HG03565 (cell line): Measurements from ENCODE around the gene IQCM.

ENCODE experiments used
- ATAC-seq: cut with Tn5 transposase; IDR thresholded peaks from one replicate; pipeline ENCODE4 v1.9.1; 2021; ENCODE audit warnings: mild to moderate bottlenecking, moderate library complexity; ENCODE audit not compliant: unreplicated experiment

IQCM gene

GRCh38 chr4:149784018-149784417, 31.6 kb downstream of the IQCM start:
- ATAC-seq, result no peak

- no peak for ATAC-seq
Measured at GRCh38 chr4:149781150-149781549, 34.5 kb downstream of the IQCM start.

GRCh38 chr4:149768477-149768876, 47.2 kb downstream of the IQCM start:
- ATAC-seq, result no peak

- no peak for ATAC-seq
Measured at GRCh38 chr4:149766135-149766534, 49.5 kb downstream of the IQCM start.

- ATAC-seq, result no peak
Measured at GRCh38 chr4:149765630-149766029, 50.0 kb downstream of the IQCM start.

- no peak for ATAC-seq
Measured at GRCh38 chr4:149755969-149756368, 59.7 kb downstream of the IQCM start.

GRCh38 chr4:149754526-149754925, 61.1 kb downstream of the IQCM start:
- no peak for ATAC-seq

GRCh38 chr4:149752729-149753128, 62.9 kb downstream of the IQCM start:
- ATAC-seq, result no peak

- no peak for ATAC-seq
Measured at GRCh38 chr4:149751174-149751573, 64.5 kb downstream of the IQCM start.

- no peak for ATAC-seq
Measured at GRCh38 chr4:149749784-149750183, 65.9 kb downstream of the IQCM start.

GRCh38 chr4:149747646-149748045, 68.0 kb downstream of the IQCM start:
- ATAC-seq, result no peak

GRCh38 chr4:149746276-149746675, 69.4 kb downstream of the IQCM start:
- ATAC-seq, result no peak

- ATAC-seq, result no peak
Measured at GRCh38 chr4:149741186-149741831, 74.3 kb downstream of the IQCM start.

GRCh38 chr4:149738156-149738555, 77.5 kb downstream of the IQCM start:
- ATAC-seq, result no peak

- no peak for ATAC-seq
Measured at GRCh38 chr4:149735796-149736195, 79.8 kb downstream of the IQCM start.

GRCh38 chr4:149728444-149728843, 87.2 kb downstream of the IQCM start:
- ATAC-seq, result no peak

GRCh38 chr4:149727663-149728062, 88.0 kb downstream of the IQCM start:
- ATAC-seq, result no peak

GRCh38 chr4:149723065-149723464, 92.6 kb downstream of the IQCM start:
- peak; percentile 47 for ATAC-seq

GRCh38 chr4:149719806-149720205, 95.8 kb downstream of the IQCM start:
- ATAC-seq, result peak; percentile 59

GRCh38 chr4:149719357-149719756, 96.3 kb downstream of the IQCM start:
- ATAC-seq, result no peak

- no peak for ATAC-seq
Measured at GRCh38 chr4:149718500-149718899, 97.1 kb downstream of the IQCM start.

GRCh38 chr4:149716728-149717127, 98.9 kb downstream of the IQCM start:
- ATAC-seq, result no peak
